HUDEP-2 (cell line): Measurements from ENCODE around the gene NME7.
"Not testable (repeated sequence)": the region's sequence is repeated elsewhere in the genome, so short reads cannot be mapped to it uniquely, and the experiment has no call there.

ENCODE experiments used
- DNase-seq, 76 experiments: peaks; one replicate each; lab custom pipeline; 2025; ENCODE audit not compliant: unreplicated experiment in 76 of 76; lab: John Stamatoyannopoulos, UW

The NME7 gene

GRCh38 chr1:169308313-169309039 is 59.1 kb downstream of the NME7 start:
- DNase-seq = no peak

- DNase-seq = no peak
Measured at GRCh38 chr1:169307176-169307575, 60.4 kb downstream of the NME7 start.

- DNase-seq = no peak
Measured at GRCh38 chr1:169305948-169306347, 61.6 kb downstream of the NME7 start.

- DNase-seq = no peak
Measured at GRCh38 chr1:169305356-169305755, 62.2 kb downstream of the NME7 start.

GRCh38 chr1:169300854-169301253 is 66.7 kb downstream of the NME7 start:
- no peak for DNase-seq

- no peak for DNase-seq
Measured at GRCh38 chr1:169298441-169298840, 69.2 kb downstream of the NME7 start.

GRCh38 chr1:169295846-169296245 is 71.8 kb downstream of the NME7 start:
- no peak for DNase-seq

GRCh38 chr1:169295425-169295824 is 72.2 kb downstream of the NME7 start:
- no peak for DNase-seq

- no peak for DNase-seq
Measured at GRCh38 chr1:169289016-169289415, 78.6 kb downstream of the NME7 start.

GRCh38 chr1:169288011-169288414 is 79.6 kb downstream of the NME7 start:
- no peak for DNase-seq

GRCh38 chr1:169287280-169287679 is 80.3 kb downstream of the NME7 start:
- no peak for DNase-seq

GRCh38 chr1:169281562-169281961 is 86.0 kb downstream of the NME7 start:
- not testable (repeated sequence) for DNase-seq

GRCh38 chr1:169271098-169271497 is 96.5 kb downstream of the NME7 start:
- peak in 46 of 76 experiments; percentile 1 to 85 (median 56) for DNase-seq

GRCh38 chr1:169266133-169266532 is 101.5 kb downstream of the NME7 start:
- no peak for DNase-seq

- no peak for DNase-seq
Measured at GRCh38 chr1:169263059-169263458, 104.5 kb downstream of the NME7 start.

- DNase-seq = no peak
Measured at GRCh38 chr1:169261884-169262283, 105.7 kb downstream of the NME7 start.

GRCh38 chr1:169260478-169261151 is 107.0 kb downstream of the NME7 start:
- no peak for DNase-seq

GRCh38 chr1:169259816-169260215 is 107.8 kb downstream of the NME7 start:
- no peak for DNase-seq

- DNase-seq = no peak
Measured at GRCh38 chr1:169250795-169251194, 116.8 kb downstream of the NME7 start.

GRCh38 chr1:169250022-169250421 is 117.6 kb downstream of the NME7 start:
- no peak for DNase-seq

GRCh38 chr1:169249611-169250010 is 118.0 kb downstream of the NME7 start:
- no peak for DNase-seq

GRCh38 chr1:169245706-169246105 is 121.9 kb downstream of the NME7 start:
- no peak for DNase-seq
